Ishikawa (cell line): ENCODE measurements around the gene IGFL2.

Experiments
- CEBPB ChIP-seq: IDR thresholded peaks from 2 replicates; pipeline ENCODE4 v1.6.1; 2012
- CREB1 ChIP-seq: IDR thresholded peaks from 2 replicates; pipeline ENCODE4 v1.6.1; 2012; ENCODE audit warnings: low read depth
- EGR1 ChIP-seq: IDR thresholded peaks from 2 replicates; pipeline ENCODE4 v1.6.1; 2012
- EP300 ChIP-seq: IDR thresholded peaks from 2 replicates; pipeline ENCODE4 v1.6.1; 2012; ENCODE audit warnings: borderline replicate concordance
- FOXM1 ChIP-seq: IDR thresholded peaks from 2 replicates; pipeline ENCODE4 v1.6.1; 2012; ENCODE audit warnings: low read depth, borderline replicate concordance
- MAX ChIP-seq: IDR thresholded peaks from 2 replicates; pipeline ENCODE4 v1.6.1; 2012
- NFIC ChIP-seq: IDR thresholded peaks from 2 replicates; pipeline ENCODE4 v1.6.1; 2012
- RAD21 ChIP-seq: IDR thresholded peaks from 2 replicates; pipeline ENCODE4 v1.6.1; 2012; ENCODE audit warnings: low read depth
- TAF1 ChIP-seq: IDR thresholded peaks from 2 replicates; pipeline ENCODE4 v1.6.1; 2012; ENCODE audit warnings: low read depth, mild to moderate bottlenecking
- TCF12 ChIP-seq: IDR thresholded peaks from 2 replicates; pipeline ENCODE4 v1.6.1; 2012; ENCODE audit warnings: low read depth
- TEAD4 ChIP-seq: IDR thresholded peaks from 2 replicates; pipeline ENCODE4 v1.6.1; 2012
- YY1 ChIP-seq: IDR thresholded peaks from 2 replicates; pipeline ENCODE4 v1.6.1; 2012; ENCODE audit warnings: low read depth
- ZBTB7A ChIP-seq: IDR thresholded peaks from 2 replicates; pipeline ENCODE4 v1.6.1; 2012; ENCODE audit warnings: low read depth
- TF ChIP-seq, protein P1 (sequence below): IDR thresholded peaks from 2 replicates; pipeline ENCODE4 v1.6.1; 2012; ENCODE audit warnings: low read depth, mild to moderate bottlenecking
- TF ChIP-seq, protein P2 (sequence below): IDR thresholded peaks from 2 replicates; pipeline ENCODE4 v1.6.1; 2012

The IGFL2 gene

DNA sequence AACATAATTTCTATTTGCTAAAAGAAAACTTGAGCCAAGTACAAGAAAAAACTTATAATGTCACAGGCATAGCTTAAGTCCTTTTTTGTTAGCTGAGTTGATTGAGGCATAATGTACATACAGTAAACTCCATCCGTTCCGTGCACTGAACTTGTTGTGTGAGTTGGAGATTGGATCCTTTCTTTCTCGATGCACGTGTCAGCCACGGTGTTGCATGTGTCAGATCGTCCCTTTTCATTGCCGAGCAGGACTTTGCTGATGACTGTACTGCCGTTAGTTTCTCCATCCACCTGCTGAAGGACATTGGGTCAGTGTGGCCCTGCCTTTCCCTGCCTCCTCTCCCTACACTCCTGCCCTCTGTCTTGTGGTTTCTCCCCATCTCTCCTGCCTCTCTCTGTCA, 34.4 kb downstream of the IGFL2 start:
- TF ChIP-seq MAX (no peak), ZBTB7A (no peak)

DNA sequence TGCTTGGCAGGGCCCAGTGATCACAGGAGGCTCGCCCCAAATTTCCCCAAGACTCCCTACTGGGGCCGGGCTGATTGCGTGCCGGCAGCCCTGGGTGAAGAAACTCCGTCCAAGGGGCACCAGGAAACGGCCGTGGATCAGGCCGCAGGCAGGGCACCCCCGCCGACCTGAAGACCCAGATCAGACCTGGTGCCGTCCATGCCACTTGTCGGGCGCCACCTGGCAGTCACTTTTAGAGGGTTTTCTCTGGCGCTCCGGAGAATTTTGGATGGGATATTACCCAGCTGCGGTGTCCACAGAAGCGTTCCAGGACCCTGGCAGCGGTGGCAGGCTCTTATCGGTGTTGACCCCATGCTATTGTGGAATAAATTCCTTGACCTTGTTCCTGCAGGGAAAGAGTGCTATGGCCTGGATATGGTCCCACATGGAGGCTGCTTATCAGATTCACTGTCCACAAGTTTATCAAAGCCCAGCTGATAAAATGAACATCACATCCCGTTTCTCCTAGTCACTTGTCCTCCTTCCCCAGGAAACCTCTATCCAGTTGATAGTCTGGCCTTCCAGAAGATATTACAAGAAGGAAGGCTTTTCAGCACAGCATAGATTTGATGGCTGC, 38.2 kb downstream of the IGFL2 start:
- TF ChIP-seq, protein P1, sequence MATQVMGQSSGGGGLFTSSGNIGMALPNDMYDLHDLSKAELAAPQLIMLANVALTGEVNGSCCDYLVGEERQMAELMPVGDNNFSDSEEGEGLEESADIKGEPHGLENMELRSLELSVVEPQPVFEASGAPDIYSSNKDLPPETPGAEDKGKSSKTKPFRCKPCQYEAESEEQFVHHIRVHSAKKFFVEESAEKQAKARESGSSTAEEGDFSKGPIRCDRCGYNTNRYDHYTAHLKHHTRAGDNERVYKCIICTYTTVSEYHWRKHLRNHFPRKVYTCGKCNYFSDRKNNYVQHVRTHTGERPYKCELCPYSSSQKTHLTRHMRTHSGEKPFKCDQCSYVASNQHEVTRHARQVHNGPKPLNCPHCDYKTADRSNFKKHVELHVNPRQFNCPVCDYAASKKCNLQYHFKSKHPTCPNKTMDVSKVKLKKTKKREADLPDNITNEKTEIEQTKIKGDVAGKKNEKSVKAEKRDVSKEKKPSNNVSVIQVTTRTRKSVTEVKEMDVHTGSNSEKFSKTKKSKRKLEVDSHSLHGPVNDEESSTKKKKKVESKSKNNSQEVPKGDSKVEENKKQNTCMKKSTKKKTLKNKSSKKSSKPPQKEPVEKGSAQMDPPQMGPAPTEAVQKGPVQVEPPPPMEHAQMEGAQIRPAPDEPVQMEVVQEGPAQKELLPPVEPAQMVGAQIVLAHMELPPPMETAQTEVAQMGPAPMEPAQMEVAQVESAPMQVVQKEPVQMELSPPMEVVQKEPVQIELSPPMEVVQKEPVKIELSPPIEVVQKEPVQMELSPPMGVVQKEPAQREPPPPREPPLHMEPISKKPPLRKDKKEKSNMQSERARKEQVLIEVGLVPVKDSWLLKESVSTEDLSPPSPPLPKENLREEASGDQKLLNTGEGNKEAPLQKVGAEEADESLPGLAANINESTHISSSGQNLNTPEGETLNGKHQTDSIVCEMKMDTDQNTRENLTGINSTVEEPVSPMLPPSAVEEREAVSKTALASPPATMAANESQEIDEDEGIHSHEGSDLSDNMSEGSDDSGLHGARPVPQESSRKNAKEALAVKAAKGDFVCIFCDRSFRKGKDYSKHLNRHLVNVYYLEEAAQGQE: no peak
- no peak for TF ChIP-seq TEAD4
- no peak for TF ChIP-seq TCF12
- TF ChIP-seq EP300: no peak
- TF ChIP-seq ZBTB7A: no peak
- TF ChIP-seq TAF1: no peak
- no peak for TF ChIP-seq RAD21
- TF ChIP-seq YY1: no peak
- TF ChIP-seq EGR1: no peak
- TF ChIP-seq, protein P2, sequence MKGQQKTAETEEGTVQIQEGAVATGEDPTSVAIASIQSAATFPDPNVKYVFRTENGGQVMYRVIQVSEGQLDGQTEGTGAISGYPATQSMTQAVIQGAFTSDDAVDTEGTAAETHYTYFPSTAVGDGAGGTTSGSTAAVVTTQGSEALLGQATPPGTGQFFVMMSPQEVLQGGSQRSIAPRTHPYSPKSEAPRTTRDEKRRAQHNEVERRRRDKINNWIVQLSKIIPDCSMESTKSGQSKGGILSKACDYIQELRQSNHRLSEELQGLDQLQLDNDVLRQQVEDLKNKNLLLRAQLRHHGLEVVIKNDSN: no peak
- no peak for TF ChIP-seq CREB1
- TF ChIP-seq FOXM1: no peak
- no peak for TF ChIP-seq NFIC
- no peak for TF ChIP-seq MAX
- no peak for TF ChIP-seq CEBPB

DNA sequence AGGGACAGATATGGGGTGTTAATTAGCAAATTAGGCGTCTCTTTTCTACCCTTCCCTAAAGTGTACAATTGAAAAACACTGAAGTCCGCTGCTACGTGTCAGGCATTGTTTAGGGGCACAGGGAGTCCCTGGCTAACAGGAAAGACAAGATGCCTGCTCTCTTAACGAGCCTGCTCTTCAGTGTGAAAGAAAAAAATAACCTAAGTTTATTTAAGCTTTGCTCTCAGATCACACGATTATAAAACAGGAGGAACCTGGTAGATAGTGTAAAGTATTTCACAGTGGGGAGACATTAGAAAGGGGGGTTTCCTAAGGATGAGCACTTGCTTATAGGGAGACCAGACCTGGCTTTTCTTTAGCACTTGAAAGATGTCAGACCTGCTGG, 38.7 kb downstream of the IGFL2 start:
- TF ChIP-seq, protein P2: no peak
- TF ChIP-seq RAD21 (no peak), NFIC (no peak), TAF1 (no peak), YY1 (no peak), MAX (no peak), CREB1 (no peak), EGR1 (no peak)

GRCh38 chr19:46189971-46190888, 42.2 kb downstream of the IGFL2 start:
- no peak for TF ChIP-seq FOXM1

- TF ChIP-seq RAD21 (no peak), TEAD4 (no peak), MAX (no peak)
These were observed 43.3 kb downstream of the IGFL2 start for GRCh38 chr19:46191356-46191755.

DNA sequence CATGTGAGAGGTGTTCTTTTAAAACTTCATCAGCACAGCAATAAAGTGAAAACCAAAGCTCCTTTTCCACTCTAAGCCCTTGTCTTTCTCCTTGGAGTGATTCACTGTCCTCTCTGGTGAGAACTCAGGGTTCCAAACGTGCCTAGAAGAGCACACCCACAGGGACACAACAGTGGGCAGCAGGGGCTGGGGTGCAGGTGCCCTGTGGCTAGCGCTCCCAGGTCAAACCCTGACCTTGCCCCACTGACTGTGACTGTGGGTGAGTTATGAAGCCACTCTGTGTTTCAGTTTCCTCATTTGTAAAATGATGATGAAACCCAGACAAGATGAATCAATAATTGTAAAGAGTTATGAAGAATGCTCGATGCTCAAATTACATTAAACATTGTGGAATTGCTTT, 43.9 kb downstream of the IGFL2 start:
- TF ChIP-seq MAX (no peak), FOXM1 (no peak), RAD21 (no peak), YY1 (no peak), EGR1 (no peak), NFIC (no peak), TCF12 (no peak), ZBTB7A (no peak), TAF1 (no peak), EP300 (no peak), CEBPB (no peak), CREB1 (no peak), TEAD4 (no peak)
- TF ChIP-seq, protein P2: no peak
- TF ChIP-seq, protein P1: no peak
